ENCODE results near the gene BEST2.
"Not testable (repeated sequence)": the region's sequence is repeated elsewhere in the genome, so short reads cannot be mapped to it uniquely, and the experiment has no call there.

BEST2 gene

DNA sequence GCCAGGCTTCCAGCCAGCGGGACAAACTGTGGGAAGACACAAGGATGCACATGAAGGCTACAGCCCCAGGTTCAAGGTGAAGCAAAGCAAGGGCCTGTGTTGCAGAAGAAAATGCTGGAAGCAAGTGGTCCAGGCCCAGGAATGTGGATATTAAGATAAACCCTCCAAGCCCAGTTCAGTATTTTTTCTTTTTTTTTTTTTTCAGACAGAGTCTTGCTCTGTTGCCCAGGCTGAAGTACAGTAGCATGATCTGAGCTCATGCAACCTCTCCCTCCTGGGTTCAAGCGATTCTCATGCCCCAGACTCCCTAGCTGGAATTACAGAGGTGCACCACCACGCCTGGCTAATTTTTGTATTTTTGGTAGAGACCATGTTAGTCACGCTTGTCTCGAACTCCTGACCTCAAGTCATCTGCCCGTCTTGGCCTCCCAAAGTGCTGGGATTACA, 45.6 kb downstream of the BEST2 start:
- Histone ChIP-seq H3K4me2 (ENCODE audit: insufficient read depth, low read length, poor library complexity, severe bottlenecking) (no peak overlapping the region), H3K14ac (ENCODE audit: low read length) (no peak overlapping the region), H4K8ac (ENCODE audit: low read depth, low read length) (no peak overlapping the region), H2BK12ac (ENCODE audit: low read length) (no peak overlapping the region), H4K91ac (ENCODE audit: low read depth, low read length, poor library complexity) (no peak overlapping the region), H3K18ac (ENCODE audit: low read length) (no peak overlapping the region), H3K23ac (ENCODE audit: low read depth, low read length, poor library complexity) (no peak overlapping the region), H3K27ac (replicated peaks; ENCODE audit: low read length) (no peak overlapping the region), H2BK5ac (ENCODE audit: low read length) (no peak overlapping the region), H3K4ac (ENCODE audit: low read length) (no peak overlapping the region), H3K36me3 (replicated peaks in 1 of 2; ENCODE audit: control insufficient read depth in 2 of 2, insufficient read depth in 2 of 2, low read length in 2 of 2) (peaks cover 12 to 33% of the 10 kb centered on the region in 2 donors), H3K27me3 (ENCODE audit: control insufficient read depth in 3 of 3, insufficient read depth in 3 of 3, low read depth in 1 of 3, low read length in 3 of 3) (peaks cover 0 to 14% (median 3%) of the 10 kb centered on the region in 3 experiments), H2AK5ac (ENCODE audit: low read depth, low read length) (no peak overlapping the region), H2BK120ac (ENCODE audit: low read depth, low read length) (no peak overlapping the region), H3K9me3 (replicated peaks in 1 of 2; ENCODE audit: control insufficient read depth in 2 of 2, insufficient read depth in 1 of 2, low read depth in 1 of 2, low read length in 2 of 2) (no peaks in the 10 kb centered on the region), H2BK15ac (ENCODE audit: low read length) (no peak overlapping the region), H2AFZ (ENCODE audit: low read length) (no peak overlapping the region), H3K4me3 (ENCODE audit: low read length in 2 of 2) (no peak overlapping the region), H3K79me1 (ENCODE audit: low read depth, low read length) (peaks cover 13% of the 10 kb centered on the region), H3K9ac (ENCODE audit: low read depth, low read length, poor library complexity) (no peak overlapping the region), H3K4me1 (ENCODE audit: control insufficient read depth in 2 of 2, insufficient read depth in 1 of 2, low read depth in 1 of 2, low read length in 2 of 2) (peaks cover 10 to 19% of the 10 kb centered on the region in 2 donors)
- no peak for DNase-seq (ENCODE audit: low spot score)
- no CpG with 5 or more reads among the region's 6 CpGs for WGBS, 2 donors (ENCODE audit: extremely low coverage in 2 of 2, insufficient read length in 2 of 2, insufficient replicate concordance in 1 of 2)

DNA sequence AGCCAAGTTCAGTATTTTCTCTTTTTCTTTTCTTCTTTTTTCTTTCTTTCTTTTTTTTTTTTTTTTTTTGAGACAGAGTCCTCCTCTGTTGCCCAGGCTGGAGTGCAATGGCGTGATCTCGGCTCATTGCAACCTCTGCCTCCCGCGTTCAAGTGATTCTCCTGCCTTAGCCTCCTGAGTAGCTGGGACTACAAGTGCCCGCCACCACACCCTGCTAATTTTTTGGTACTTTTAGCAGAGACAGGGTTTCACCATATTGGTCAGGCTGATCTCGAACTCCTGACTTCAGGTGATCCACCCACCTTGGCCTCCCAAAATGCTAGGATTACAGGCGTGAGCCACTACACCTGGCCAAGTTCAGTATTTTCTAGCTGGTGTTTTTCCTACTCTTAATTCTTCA, 46.0 kb downstream of the BEST2 start:
- not testable (repeated sequence) for H2BK120ac ChIP-seq (ENCODE audit: low read depth, low read length); H2BK12ac ChIP-seq (ENCODE audit: low read length); H3K23ac ChIP-seq (ENCODE audit: low read depth, low read length, poor library complexity); H2BK15ac ChIP-seq (ENCODE audit: low read length); DNase-seq (ENCODE audit: low spot score); H2AFZ ChIP-seq (ENCODE audit: low read length); H4K8ac ChIP-seq (ENCODE audit: low read depth, low read length); H2AK5ac ChIP-seq (ENCODE audit: low read depth, low read length); H3K4ac ChIP-seq (ENCODE audit: low read length); H3K14ac ChIP-seq (ENCODE audit: low read length); H3K18ac ChIP-seq (ENCODE audit: low read length); H2BK5ac ChIP-seq (ENCODE audit: low read length); H3K9me3 ChIP-seq (replicated peaks in 1 of 2; ENCODE audit: control insufficient read depth in 2 of 2, insufficient read depth in 1 of 2, low read depth in 1 of 2, low read length in 2 of 2); H3K27ac ChIP-seq (replicated peaks; ENCODE audit: low read length); H3K4me2 ChIP-seq (ENCODE audit: insufficient read depth, low read length, poor library complexity, severe bottlenecking); H3K27me3 ChIP-seq (ENCODE audit: control insufficient read depth in 3 of 3, insufficient read depth in 3 of 3, low read depth in 1 of 3, low read length in 3 of 3); H4K91ac ChIP-seq (ENCODE audit: low read depth, low read length, poor library complexity); H3K4me3 ChIP-seq (ENCODE audit: low read length in 2 of 2); H3K9ac ChIP-seq (ENCODE audit: low read depth, low read length, poor library complexity)
- WGBS, 2 donors (ENCODE audit: extremely low coverage in 2 of 2, insufficient read length in 2 of 2, insufficient replicate concordance in 1 of 2): no CpG with 5 or more reads among the region's 7 CpGs
- Histone ChIP-seq H3K4me1 (ENCODE audit: control insufficient read depth in 2 of 2, insufficient read depth in 1 of 2, low read depth in 1 of 2, low read length in 2 of 2) (peaks cover 14 to 22% of the 10 kb centered on the region in 2 donors), H3K36me3 (replicated peaks in 1 of 2; ENCODE audit: control insufficient read depth in 2 of 2, insufficient read depth in 2 of 2, low read length in 2 of 2) (peaks cover 12 to 33% of the 10 kb centered on the region in 2 donors), H3K79me1 (ENCODE audit: low read depth, low read length) (peaks cover 13% of the 10 kb centered on the region)

DNA sequence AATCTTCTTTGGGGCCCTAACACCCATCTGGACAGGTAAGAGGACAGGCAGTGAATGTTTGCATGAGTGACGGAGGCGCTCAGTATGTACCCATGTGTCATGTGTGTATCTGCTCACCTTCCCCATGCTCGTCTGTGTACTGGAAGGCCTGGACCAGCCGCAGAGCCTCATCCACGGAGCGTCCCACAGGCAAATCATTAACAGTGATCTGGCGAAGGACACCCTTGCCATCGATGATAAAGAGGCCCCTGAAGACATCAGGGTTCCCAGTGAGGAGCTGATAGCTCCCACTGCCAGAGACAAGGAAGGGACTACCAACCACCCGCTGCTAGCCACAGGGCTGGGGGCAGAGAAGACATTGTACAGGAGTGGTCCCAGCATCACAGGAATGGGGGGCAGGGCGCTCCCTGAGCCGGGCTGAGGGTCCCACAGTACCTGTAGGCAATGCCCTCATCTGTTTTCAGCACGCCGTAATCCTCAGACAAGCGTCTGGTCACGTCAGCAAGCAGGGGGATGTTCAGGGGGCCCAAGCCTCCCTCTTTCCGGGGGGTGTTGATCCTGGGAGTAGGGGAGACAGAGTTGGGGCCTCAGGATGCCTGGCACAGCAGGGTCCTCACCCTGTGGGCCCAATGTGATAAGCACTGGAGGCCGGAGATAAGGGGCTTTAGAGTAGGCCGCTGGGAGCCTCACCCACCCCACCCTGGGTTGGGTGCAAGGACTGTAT, 48.3 kb downstream of the BEST2 start:
- no peak overlapping the region for H3K4ac ChIP-seq (ENCODE audit: low read length)
- no peak overlapping the region for H2BK15ac ChIP-seq (ENCODE audit: low read length)
- H3K4me1 ChIP-seq (ENCODE audit: control insufficient read depth in 2 of 2, insufficient read depth in 1 of 2, low read depth in 1 of 2, low read length in 2 of 2): peaks cover 12 to 14% of the 10 kb centered on the region in 2 donors
- H2BK12ac ChIP-seq (ENCODE audit: low read length): no peak overlapping the region
- no peak overlapping the region for H4K8ac ChIP-seq (ENCODE audit: low read depth, low read length)
- H2BK5ac ChIP-seq (ENCODE audit: low read length): no peak overlapping the region
- H4K91ac ChIP-seq (ENCODE audit: low read depth, low read length, poor library complexity): no peak overlapping the region
- H3K36me3 ChIP-seq (replicated peaks in 1 of 2; ENCODE audit: control insufficient read depth in 2 of 2, insufficient read depth in 2 of 2, low read length in 2 of 2): peaks cover 12 to 33% of the 10 kb centered on the region in 2 donors
- peaks cover 11% of the 10 kb centered on the region for H3K79me1 ChIP-seq (ENCODE audit: low read depth, low read length)
- peak overlapping the region in 1 of 2 donors; percentile 86 for H3K4me3 ChIP-seq (ENCODE audit: low read length in 2 of 2)
- no peak overlapping the region for H3K23ac ChIP-seq (ENCODE audit: low read depth, low read length, poor library complexity)
- H3K4me2 ChIP-seq (ENCODE audit: insufficient read depth, low read length, poor library complexity, severe bottlenecking): no peak overlapping the region
- no peak for DNase-seq (ENCODE audit: low spot score)
- no peak overlapping the region for H2BK120ac ChIP-seq (ENCODE audit: low read depth, low read length)
- no peak overlapping the region for H2AFZ ChIP-seq (ENCODE audit: low read length)
- H2AK5ac ChIP-seq (ENCODE audit: low read depth, low read length): no peak overlapping the region
- H3K27ac ChIP-seq (replicated peaks; ENCODE audit: low read length): no peak overlapping the region
- no peak overlapping the region for H3K18ac ChIP-seq (ENCODE audit: low read length)
- no peaks in the 10 kb centered on the region for H3K27me3 ChIP-seq (ENCODE audit: control insufficient read depth in 3 of 3, insufficient read depth in 3 of 3, low read depth in 1 of 3, low read length in 3 of 3)
- no peaks in the 10 kb centered on the region for H3K9me3 ChIP-seq (replicated peaks in 1 of 2; ENCODE audit: control insufficient read depth in 2 of 2, insufficient read depth in 1 of 2, low read depth in 1 of 2, low read length in 2 of 2)
- WGBS, 2 donors (ENCODE audit: extremely low coverage in 2 of 2, insufficient read length in 2 of 2, insufficient replicate concordance in 1 of 2): no CpG with 5 or more reads among the region's 18 CpGs
- H3K14ac ChIP-seq (ENCODE audit: low read length): no peak overlapping the region
- no peak overlapping the region for H3K9ac ChIP-seq (ENCODE audit: low read depth, low read length, poor library complexity)

DNA sequence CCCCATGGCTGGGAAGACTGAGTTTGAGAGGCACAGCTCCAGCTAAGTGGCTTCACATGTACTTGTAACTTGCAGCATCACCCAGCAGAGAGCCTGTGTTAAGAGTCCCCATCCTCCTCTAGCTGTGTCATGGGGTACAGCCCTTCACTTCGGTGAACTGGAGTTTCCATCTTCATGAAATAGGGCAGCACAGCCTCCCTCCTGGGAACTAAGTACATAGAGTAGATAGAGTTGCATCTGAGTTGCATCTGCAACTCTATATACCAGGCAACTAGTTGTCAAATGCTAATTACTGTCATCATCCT, 48.8 kb downstream of the BEST2 start:
- H2AFZ ChIP-seq (ENCODE audit: low read length): no peak overlapping the region

More for the DNA sequence above, 48.8 kb downstream of the BEST2 start:
- H3K4me2 ChIP-seq (ENCODE audit: insufficient read depth, low read length, poor library complexity, severe bottlenecking): peak overlapping the region; percentile 84
- peak overlapping the region; percentile 56 for H3K9ac ChIP-seq (ENCODE audit: low read depth, low read length, poor library complexity)
- peaks cover 12 to 33% of the 10 kb centered on the region in 2 donors for H3K36me3 ChIP-seq (replicated peaks in 1 of 2; ENCODE audit: control insufficient read depth in 2 of 2, insufficient read depth in 2 of 2, low read length in 2 of 2)
- H3K27ac ChIP-seq (replicated peaks; ENCODE audit: low read length): no peak overlapping the region
- WGBS, 2 donors (ENCODE audit: extremely low coverage in 2 of 2, insufficient read length in 2 of 2, insufficient replicate concordance in 1 of 2): no CpG with 5 or more reads among the region's 1 CpG
- H3K14ac ChIP-seq (ENCODE audit: low read length): no peak overlapping the region
- H2BK12ac ChIP-seq (ENCODE audit: low read length): no peak overlapping the region
- H3K79me1 ChIP-seq (ENCODE audit: low read depth, low read length): peaks cover 11% of the 10 kb centered on the region
- no peak for DNase-seq (ENCODE audit: low spot score)
- H3K4ac ChIP-seq (ENCODE audit: low read length): no peak overlapping the region
- peak overlapping the region; percentile 86 to 96 for H3K4me3 ChIP-seq (ENCODE audit: low read length in 2 of 2)
- H2BK5ac ChIP-seq (ENCODE audit: low read length): no peak overlapping the region
- H3K23ac ChIP-seq (ENCODE audit: low read depth, low read length, poor library complexity): no peak overlapping the region
- no peaks in the 10 kb centered on the region for H3K9me3 ChIP-seq (replicated peaks in 1 of 2; ENCODE audit: control insufficient read depth in 2 of 2, insufficient read depth in 1 of 2, low read depth in 1 of 2, low read length in 2 of 2)
- H2BK120ac ChIP-seq (ENCODE audit: low read depth, low read length): no peak overlapping the region
- no peak overlapping the region for H2AK5ac ChIP-seq (ENCODE audit: low read depth, low read length)
- H3K27me3 ChIP-seq (ENCODE audit: control insufficient read depth in 3 of 3, insufficient read depth in 3 of 3, low read depth in 1 of 3, low read length in 3 of 3): no peaks in the 10 kb centered on the region
- peaks cover 12 to 14% of the 10 kb centered on the region in 2 donors for H3K4me1 ChIP-seq (ENCODE audit: control insufficient read depth in 2 of 2, insufficient read depth in 1 of 2, low read depth in 1 of 2, low read length in 2 of 2)
- H3K18ac ChIP-seq (ENCODE audit: low read length): no peak overlapping the region
- H4K8ac ChIP-seq (ENCODE audit: low read depth, low read length): no peak overlapping the region
- H4K91ac ChIP-seq (ENCODE audit: low read depth, low read length, poor library complexity): no peak overlapping the region
- no peak overlapping the region for H2BK15ac ChIP-seq (ENCODE audit: low read length)
